Mesenteric fat pad (tissue), 1 donor: ENCODE measurements around the gene MFSD6. TPM values are rescaled to one million over a fixed set of nuclear protein-coding genes. Genes with fewer than 3 reads are reported as not detected.
"Not testable (repeated sequence)": the region's sequence is repeated elsewhere in the genome, so short reads cannot be mapped to it uniquely, and the experiment has no call there.

Experiments
- DNase-seq: peaks from one replicate; pipeline ENCODE4 v3.0.0-alpha.2; 2020; ENCODE audit warnings: low spot score
- long read RNA-seq: library from polyadenylated mRNA; unstranded; transcript quantifications from one replicate; pipeline ENCODE4 v2.0.0, GENCODE V29; 2020
- total RNA-seq: library from RNA; stranded (reverse); fragmentation: NEBNext Ultra II Directional; extraction: Animal tissue kit (Norgen Biotek cat#: 25700); gene quantifications from one replicate; pipeline ENCODE4 v1.2.1, GENCODE V29; 2021
- donor health status: DM: yes; HTN: yes; CAD: no.

MFSD6 gene
- total RNA-seq = 18.1 TPM
- long read RNA-seq, partial matches to known transcripts = 5 of 11 reads
- long read RNA-seq, other reads (novel, unspliced or antisense) = 5 of 11 reads

DNA sequence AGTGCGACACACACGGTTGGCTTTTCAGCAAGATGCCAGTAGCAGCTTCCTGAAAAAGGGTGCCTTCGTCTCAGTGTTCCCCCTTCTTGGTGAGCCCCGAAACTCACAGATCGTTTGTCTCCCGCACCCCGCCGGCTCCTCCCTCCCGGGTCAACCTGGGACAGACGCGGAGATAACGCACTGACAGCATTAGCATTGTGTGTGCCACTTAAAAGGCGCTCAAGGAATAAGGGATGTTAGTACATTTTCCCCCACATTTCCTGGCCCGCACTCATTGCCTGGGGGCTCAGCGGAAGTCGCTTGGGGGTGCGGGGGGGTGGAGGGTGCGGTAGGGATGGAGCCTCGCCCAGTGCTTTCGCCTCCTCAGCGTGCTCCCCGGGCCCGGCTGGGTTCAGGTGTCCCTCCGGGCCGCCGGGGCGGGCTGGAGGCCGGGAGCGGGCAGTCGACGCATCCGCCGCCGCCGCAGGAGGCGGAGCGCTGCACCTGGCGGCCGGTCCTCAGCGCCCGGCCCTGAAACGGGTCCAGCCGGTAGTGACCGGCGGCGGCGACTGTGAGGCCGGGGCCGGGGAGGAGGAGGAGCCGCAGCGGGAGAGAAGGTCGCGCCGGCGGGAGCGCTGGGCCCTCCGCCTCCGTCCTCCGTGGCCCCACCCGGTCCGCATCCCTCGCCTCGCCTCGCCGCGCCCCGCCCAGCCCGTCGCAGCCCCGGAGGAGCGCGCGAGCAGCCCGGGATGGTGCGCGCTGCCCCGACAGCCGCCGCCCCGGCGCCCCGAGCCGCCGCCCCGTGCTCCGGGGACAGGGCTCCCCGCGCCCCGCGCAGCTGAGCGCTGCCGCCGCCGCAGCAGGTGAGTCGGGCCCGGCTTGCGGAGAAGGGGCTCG is at the start of gene MFSD6:
Gene MFSD6, plus strand, starts transcription at position 694 of the 876 bp plus-strand sequence. CDS start 27,675 bp downstream, outside the sequence.
- DNase-seq = no peak

DNA sequence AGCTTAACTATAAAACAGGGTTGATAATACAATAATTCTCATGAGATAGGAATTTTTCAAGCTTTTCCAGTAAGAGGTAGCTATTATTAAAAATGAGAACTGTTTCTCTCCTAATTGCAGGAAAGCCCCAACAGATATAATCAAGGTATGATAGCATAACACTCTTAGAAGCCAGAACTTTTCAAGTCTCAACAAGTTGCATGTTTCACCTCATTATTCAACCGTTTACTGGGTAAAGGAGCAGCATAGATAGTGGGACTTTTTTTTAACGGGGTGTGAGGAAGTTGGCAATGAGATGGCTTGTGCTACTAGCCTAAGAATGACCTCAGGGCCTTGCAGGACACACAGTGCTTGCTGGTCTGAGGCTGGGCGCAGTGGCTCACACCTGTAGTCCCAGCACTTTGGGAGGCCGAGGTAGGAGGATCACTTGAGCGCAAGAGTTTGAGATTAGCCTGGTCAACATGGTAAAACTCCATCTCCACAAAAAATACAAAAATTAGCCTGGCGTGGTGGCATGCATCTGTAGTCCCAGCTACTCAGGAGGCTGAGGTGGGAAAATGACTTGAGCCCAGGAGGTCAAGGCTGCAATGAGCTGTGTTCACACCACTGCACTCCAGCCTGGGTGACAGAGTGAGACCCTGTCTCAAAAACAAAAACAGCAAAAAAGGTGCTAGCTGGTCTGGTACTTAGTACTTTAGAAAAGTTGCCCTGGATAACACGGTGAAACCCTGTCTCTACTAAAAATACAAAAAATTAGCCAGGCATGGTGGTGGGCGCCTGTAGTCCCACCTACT is 49.3 kb upstream of the MFSD6 start:
- DNase-seq = not testable (repeated sequence)

DNA sequence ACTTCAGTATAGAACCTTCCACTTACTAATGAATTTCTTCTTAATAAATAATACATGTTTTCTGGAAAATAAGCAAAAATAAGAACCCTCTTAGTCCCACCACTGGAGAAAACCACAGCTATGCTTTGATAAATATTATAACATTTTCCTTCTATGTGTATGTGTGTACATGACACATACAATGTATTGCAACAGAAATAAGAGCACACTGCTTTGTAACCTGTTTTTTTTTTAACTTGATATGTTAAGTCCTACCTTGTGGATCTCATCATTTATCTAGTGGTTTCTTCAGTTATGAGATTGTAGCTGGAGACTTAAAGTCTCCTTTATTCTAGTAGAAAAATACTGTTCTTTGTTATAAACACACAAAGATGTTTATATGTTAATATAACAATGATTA is 47.6 kb upstream of the MFSD6 start:
- DNase-seq = no peak

GRCh38 chr2:190360965-190361364 is 47.2 kb upstream of the MFSD6 start:
- DNase-seq = no peak

- DNase-seq = no peak
These were observed 46.6 kb upstream of the MFSD6 start for GRCh38 chr2:190361572-190361971.

GRCh38 chr2:190362894-190363293 is 45.3 kb upstream of the MFSD6 start:
- DNase-seq = no peak

GRCh38 chr2:190365499-190366204 is 42.5 kb upstream of the MFSD6 start:
- DNase-seq = no peak

- no peak for DNase-seq
These were observed 41.9 kb upstream of the MFSD6 start for GRCh38 chr2:190366248-190366753.

DNA sequence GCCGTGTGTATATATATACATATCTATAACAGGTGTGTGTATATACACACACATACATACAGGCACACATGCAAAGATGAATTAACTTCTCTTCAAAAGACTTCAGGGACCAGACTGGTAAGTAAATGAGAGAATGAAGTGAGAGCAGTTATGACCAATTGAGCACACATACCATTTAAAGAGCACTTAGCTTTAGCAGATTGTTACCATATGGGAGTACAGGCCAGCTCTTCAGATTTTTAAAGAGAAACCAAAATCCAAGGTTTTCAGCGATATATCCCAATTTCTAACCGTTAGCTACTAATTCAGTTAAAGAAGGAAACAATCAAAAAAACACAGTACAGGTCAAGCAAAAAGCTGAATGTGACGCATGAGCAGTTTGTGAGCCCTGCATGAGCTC is 41.1 kb upstream of the MFSD6 start:
- no peak for DNase-seq

GRCh38 chr2:190369635-190370034 is 38.5 kb upstream of the MFSD6 start:
- no peak for DNase-seq

DNA sequence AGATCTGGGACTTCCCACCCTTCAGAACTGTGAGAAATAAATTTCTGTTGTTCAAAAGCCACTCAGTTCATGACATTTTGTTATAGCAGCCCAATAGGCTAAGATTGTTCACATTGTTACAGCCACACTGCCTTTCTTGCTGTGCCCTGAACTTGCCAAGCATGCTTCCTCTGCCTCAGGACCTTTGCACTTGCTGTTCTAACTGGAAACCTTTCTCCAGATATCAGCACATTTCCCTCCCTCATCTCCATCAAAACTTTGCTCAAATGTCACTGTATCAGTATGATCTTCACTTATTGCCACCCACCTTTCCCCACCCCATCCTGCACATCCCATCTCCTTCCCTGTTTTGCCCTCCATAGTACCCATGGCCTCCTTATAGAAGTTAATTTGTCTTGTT is 32.1 kb upstream of the MFSD6 start:
- DNase-seq = no peak

- DNase-seq = no peak
These were observed 31.4 kb upstream of the MFSD6 start for GRCh38 chr2:190376591-190377245.

DNA sequence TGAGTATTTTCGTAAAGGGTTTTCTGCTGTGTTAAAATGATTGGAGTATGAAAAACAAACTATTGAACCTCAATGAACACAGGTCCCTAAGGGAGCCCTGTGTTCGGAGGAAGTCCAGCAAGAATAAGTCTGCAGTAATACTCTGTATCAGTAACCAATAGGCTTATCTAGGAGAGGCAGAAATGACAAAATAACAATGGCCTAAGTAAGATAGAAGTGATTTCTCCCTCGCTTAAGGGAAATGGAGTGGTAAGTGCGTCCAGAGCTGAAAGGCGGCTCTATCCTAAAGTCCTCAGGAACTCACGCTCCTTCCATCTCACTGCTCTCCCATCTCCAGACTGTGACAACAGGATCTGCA is 29.3 kb upstream of the MFSD6 start:
- no peak for DNase-seq

GRCh38 chr2:190379249-190379964 is 28.7 kb upstream of the MFSD6 start:
- no peak for DNase-seq

GRCh38 chr2:190380962-190381412 is 27.2 kb upstream of the MFSD6 start:
- no peak for DNase-seq

GRCh38 chr2:190382851-190383250 is 25.3 kb upstream of the MFSD6 start:
- DNase-seq = no peak

DNA sequence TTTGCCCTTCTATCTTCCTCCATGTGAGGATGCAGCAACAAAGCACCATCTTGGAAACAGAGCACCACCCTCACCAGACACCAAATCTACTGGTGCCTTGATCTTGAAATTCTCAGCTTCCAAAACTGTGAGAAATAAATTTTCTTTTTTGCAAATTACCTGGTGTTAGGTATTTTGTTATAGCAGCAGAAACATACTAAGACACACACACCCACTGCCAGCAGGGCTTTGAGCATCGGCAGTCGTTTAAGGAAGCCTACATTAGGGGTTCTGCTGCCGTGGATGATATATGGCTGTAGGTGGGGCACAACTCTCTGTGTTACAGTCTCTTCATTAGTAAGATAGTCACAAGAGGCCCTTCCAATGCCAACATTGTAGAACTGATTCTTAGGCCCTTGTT is 20.7 kb upstream of the MFSD6 start:
- DNase-seq = no peak

DNA sequence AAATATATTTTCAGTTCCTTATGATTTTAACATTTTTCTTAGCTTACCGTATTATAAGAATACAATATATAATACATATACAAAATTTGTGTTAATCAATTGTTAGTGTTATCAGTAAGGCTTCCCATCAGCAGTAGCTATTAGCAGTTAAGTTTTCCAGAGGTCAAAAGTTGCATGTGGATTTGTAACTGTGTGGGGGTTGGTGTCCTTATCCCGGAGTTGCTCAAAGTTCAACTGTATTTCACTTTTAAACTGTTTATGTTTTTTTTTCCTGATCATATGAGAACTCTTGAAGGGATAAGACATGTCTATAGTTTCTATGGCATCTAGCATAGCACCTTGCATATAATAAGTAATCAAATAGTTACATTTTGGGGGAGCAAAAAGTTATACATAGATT is 11.9 kb upstream of the MFSD6 start:
- no peak for DNase-seq

- DNase-seq = no peak
These were observed 5.1 kb upstream of the MFSD6 start for GRCh38 chr2:190402986-190403603.

DNA sequence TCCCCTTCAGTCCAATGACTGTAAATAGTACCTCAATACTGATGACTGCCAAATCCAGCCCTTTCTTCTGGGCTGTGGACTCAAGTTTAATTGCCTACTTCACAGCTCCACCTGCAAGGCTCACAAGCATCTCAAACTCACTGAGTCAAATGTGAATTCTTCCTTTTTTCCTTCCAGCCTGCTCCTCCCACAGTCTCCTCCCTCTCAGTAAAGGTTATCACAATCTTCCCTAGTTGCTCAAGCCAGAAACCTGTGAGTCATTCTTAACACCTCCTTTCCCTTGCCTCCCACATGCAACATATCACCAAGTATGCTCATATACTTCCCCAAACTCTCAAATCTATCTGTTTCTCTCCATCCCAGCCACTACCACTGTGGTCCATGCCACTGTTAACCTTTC is 3.7 kb upstream of the MFSD6 start:
- DNase-seq = no peak
